IPS-18a (cell line): ENCODE data around the gene ADCY1.

Source experiments
- H3K27ac ChIP-seq: one replicate; pipeline ENCODE4 v1.5.1; 2013; ENCODE audit warnings: low read length
- H3K27me3 ChIP-seq: one replicate; pipeline ENCODE4 v1.6.1; 2013; ENCODE audit warnings: mild to moderate bottlenecking, low read length; ENCODE audit not compliant: control insufficient read depth, insufficient read depth
- H3K36me3 ChIP-seq: one replicate; pipeline ENCODE4 v1.6.1; 2013; ENCODE audit warnings: low read depth, low read length; ENCODE audit not compliant: control insufficient read depth
- H3K4me1 ChIP-seq: one replicate; pipeline ENCODE4 v1.6.1; 2013; ENCODE audit warnings: low read depth, low read length; ENCODE audit not compliant: control insufficient read depth
- H3K4me3 ChIP-seq: one replicate; pipeline ENCODE4 v1.5.1; 2013; ENCODE audit warnings: low read length
- H3K9ac ChIP-seq: one replicate; pipeline ENCODE4 v1.6.1; 2013; ENCODE audit warnings: mild to moderate bottlenecking, low read length, moderate library complexity
- H3K9me3 ChIP-seq: one replicate; pipeline ENCODE4 v1.6.1; 2013; ENCODE audit warnings: low read depth, low read length; ENCODE audit not compliant: control insufficient read depth

The ADCY1 gene

DNA sequence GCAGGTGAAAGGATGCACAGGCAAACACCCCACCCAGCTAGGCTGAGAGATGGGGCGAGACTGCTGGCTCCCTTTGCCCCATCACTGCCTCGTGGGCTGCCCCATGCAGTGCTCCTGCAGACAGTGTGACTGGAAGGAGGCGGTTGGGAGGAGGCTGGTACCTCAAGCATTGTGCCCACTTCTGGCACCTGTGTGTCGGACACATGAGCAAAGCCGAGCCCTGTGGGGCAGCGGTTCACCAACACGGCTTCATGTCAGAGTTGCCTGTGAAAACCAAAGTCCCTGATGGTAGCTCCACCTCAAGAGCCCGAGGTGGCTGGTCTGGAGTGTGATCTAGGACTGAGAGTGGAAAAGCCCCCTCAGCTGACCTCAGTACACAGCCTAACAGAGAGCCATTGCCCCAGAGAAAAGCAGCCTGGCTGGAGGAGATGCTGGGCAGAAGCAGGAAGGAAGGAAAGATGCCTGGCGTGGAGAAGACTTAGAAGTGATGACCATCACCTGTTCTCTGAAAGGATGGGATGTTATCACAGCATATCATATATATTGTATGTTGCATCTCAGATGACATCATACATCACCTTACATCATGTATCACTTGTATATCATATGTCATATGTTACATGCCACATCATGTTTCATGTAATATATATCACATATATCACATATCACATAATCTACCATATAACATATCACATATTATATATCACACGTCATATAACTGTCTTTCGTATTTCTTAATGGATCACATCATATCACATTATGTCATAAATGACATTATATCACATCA lies 75.6 kb downstream of the ADCY1 start:
- H3K4me3 ChIP-seq, result no peak overlapping the region
- no peaks in the 10 kb centered on the region for H3K36me3 ChIP-seq
- H3K27ac ChIP-seq, result no peak overlapping the region
- H3K9me3 ChIP-seq, result no peaks in the 10 kb centered on the region
- H3K9ac ChIP-seq, result no peak overlapping the region
- H3K27me3 ChIP-seq, result no peaks in the 10 kb centered on the region
- H3K4me1 ChIP-seq, result no peaks in the 10 kb centered on the region

DNA sequence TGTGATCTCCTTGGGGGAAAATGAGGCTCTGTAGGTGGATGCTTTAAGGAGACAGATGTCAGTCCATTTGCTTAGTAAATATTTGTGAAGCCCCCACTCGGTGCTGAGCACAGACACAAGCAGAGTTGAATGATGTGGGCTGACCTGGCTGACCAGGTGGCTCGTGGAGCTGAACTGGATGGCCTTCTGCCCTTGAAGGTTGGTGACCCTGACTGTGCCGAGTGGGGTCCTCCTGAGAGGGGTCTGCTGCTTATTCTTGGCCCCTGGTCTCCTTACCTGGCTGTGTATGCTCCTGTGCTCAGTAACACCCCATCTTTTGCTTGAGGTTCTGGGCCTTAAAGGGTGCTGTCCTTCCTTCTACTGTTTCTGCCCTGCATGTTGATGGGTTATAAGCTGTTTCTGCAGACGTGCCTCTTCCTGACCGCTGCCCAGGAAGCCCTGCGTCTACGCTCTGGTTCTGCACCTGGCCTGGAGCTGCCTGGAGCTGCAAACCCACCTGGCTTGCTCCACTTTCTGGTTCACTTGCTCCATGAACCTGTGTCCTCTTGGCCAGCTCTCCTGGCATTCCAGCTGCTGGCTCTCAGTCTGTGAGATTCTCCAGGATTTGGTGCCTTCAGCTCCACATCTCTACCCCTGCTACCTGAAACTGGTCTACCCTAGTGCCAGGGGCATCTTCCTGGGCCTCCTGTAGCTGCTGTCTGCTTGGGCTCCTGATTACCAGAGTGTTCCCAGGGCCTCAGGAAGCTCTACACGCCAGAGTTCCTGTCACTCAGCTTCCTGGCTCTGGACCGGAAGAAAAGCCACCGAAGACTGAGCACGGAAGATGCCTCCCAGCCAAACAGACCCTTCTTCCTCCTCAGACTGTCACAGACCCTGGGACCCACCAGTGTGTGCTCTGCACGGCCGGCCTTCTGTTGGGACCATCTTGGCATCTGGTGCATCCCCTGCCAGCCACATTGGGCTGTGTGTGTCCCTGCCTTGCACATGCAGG lies 76.5 kb downstream of the ADCY1 start:
- no peak overlapping the region for H3K4me3 ChIP-seq
- H3K9ac ChIP-seq, result no peak overlapping the region
- no peaks in the 10 kb centered on the region for H3K36me3 ChIP-seq
- no peaks in the 10 kb centered on the region for H3K9me3 ChIP-seq
- no peak overlapping the region for H3K27ac ChIP-seq
- H3K4me1 ChIP-seq, result no peaks in the 10 kb centered on the region
- no peaks in the 10 kb centered on the region for H3K27me3 ChIP-seq

DNA sequence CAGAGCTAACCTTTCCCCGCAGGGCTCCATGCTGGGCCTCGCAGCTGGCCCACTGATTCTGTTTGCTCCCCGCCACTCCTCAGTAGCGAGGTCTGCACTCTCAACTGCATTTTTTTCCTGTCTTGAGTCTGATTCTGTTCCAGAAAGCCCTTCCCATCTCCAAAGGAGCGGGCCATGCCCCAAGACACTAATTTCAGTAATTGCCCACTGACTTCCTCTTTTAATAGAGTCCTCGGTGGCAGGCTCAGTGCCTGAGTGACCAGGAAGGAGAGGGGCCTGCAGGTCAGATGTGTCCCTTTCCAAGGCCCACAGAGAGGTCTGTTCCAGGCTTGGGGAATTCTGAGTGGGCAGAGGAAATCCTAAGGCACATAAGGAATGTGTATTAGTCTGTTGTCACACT lies 77.4 kb downstream of the ADCY1 start:
- Histone ChIP-seq H3K27ac (no peak overlapping the region), H3K9me3 (no peaks in the 10 kb centered on the region), H3K27me3 (no peaks in the 10 kb centered on the region), H3K36me3 (no peaks in the 10 kb centered on the region), H3K4me1 (no peaks in the 10 kb centered on the region), H3K4me3 (no peak overlapping the region), H3K9ac (no peak overlapping the region)

DNA sequence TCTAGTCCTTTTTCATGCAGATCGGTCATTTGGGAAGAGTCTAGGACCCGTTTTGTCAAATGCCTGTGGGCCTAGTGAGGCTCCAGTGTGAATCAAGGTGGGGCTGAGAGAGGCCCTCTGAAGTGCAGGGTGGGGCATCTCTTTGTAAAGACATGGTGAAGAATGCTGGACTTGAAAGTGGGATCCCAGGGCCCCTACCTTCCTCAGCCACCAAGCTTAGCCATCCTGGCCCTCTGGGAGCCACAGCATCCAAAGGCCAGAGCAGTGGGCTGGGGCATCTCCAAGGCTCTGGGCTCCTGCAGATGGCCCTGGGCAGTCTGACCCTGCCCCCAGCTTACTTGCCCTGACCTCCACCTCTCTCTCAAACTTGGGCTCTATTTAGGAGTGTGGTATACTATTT lies 78.5 kb downstream of the ADCY1 start:
- Histone ChIP-seq H3K27me3 (no peaks in the 10 kb centered on the region), H3K36me3 (no peaks in the 10 kb centered on the region), H3K4me3 (no peak overlapping the region), H3K4me1 (no peaks in the 10 kb centered on the region), H3K9ac (no peak overlapping the region), H3K27ac (no peak overlapping the region), H3K9me3 (no peaks in the 10 kb centered on the region)

DNA sequence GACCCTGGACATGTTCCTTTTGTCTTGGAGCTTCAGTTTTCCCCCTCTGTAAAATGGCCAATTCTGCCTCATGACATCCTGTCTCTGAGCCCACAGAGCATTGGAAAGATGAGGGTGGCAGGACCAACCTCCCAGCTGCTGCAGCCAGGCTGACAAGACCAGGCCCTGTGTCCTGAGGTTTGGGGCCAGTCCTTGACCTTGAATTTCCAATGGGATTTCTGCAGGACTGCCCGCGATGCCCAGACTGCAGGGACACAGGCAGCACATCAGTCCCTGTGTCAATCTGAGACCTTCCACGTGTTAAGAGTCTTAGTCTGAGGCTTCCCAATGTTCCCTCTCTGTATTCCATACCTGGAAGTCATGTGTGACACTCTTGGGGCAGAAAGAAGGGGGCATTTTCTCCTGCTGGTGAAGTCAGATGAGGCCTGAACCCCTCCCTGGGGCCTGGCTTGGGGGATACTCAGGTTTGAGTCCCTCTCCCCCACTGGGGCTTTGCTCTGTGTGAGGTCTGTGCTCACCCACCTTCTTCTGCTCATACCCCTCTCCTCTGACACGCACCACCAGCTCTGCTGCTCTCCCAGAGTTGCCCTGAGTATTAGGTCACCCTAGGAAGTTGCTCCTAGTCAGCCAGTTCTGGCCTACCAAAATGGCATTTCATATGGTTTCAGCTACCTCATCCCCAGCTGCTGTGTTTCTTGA lies 79.2 kb downstream of the ADCY1 start:
- Histone ChIP-seq H3K36me3 (no peaks in the 10 kb centered on the region), H3K9ac (no peak overlapping the region), H3K27me3 (no peaks in the 10 kb centered on the region), H3K4me3 (no peak overlapping the region), H3K4me1 (no peaks in the 10 kb centered on the region), H3K27ac (no peak overlapping the region), H3K9me3 (no peaks in the 10 kb centered on the region)

DNA sequence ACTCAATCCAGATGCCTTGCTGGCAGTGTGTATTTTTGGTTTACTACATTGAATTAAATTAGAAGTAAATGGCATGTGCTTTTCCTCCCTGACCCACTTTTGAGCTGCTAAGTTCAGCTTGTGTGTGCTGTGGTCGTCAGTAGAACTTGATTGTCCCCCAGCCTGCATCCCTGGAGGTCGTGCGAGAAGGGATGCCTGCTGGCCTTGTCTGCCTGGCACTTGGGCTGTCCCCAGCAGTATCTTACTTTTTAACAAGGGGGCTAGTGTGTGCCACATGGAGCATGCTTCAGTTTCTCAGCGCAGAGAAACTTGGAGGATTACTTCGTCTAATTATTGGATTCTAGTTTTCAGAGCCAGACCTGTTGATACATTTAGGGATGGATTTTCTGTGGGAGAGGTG lies 80.2 kb downstream of the ADCY1 start:
- H3K9me3 ChIP-seq, result no peaks in the 10 kb centered on the region

DNA sequence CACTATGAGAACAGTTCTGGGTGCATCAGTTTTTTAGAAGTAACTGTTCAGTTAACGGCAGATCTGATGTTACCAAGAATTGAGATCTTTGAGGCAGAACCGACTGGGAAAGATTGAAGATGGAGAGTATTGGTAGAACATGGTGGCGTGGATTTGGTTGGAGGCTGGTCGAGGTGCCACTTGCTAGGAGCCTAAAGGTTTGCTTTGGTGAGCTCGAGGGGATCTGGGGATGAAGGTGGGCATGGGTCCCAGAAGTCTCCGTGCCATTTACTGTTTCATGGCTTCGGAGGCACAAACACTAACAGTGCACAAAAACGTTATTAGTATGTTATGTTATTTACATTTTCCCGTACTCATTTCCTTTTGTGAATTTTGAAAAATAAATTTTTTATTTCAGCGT lies 81.4 kb downstream of the ADCY1 start:
- H3K9me3 ChIP-seq, result no peaks in the 10 kb centered on the region

More for the DNA sequence above, 80.2 kb downstream of the ADCY1 start:
- Histone ChIP-seq H3K9ac (no peak overlapping the region), H3K27me3 (no peaks in the 10 kb centered on the region), H3K4me3 (no peak overlapping the region), H3K4me1 (no peaks in the 10 kb centered on the region), H3K27ac (no peak overlapping the region), H3K36me3 (no peaks in the 10 kb centered on the region)

DNA sequence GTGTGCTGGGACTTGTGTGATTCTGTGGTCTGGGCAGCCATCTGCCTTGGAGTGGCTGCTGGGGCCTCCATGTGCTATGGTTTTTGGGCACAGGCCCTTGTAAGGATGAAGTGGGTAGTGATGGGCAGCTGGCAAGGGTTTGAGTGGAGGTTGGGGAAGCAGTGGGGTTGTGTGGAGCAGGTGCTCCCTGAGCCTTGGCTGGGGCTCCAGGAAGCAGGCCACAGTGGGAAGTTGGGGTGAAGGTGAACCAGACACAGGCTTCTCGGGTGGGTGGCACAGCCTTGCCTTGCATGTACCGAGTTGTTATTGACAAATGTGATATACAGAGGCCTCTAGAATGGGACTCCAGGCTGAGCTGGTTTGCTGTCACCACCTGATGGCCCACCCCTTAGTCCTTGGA lies 82.3 kb downstream of the ADCY1 start:
- Histone ChIP-seq H3K9me3 (no peaks in the 10 kb centered on the region), H3K36me3 (no peaks in the 10 kb centered on the region), H3K4me3 (no peak overlapping the region), H3K9ac (no peak overlapping the region), H3K27ac (no peak overlapping the region), H3K4me1 (no peaks in the 10 kb centered on the region), H3K27me3 (no peaks in the 10 kb centered on the region)

More for the DNA sequence above, 81.4 kb downstream of the ADCY1 start:
- Histone ChIP-seq H3K4me1 (no peaks in the 10 kb centered on the region), H3K27me3 (no peaks in the 10 kb centered on the region), H3K36me3 (no peaks in the 10 kb centered on the region), H3K9ac (no peak overlapping the region), H3K27ac (no peak overlapping the region), H3K4me3 (no peak overlapping the region)

DNA sequence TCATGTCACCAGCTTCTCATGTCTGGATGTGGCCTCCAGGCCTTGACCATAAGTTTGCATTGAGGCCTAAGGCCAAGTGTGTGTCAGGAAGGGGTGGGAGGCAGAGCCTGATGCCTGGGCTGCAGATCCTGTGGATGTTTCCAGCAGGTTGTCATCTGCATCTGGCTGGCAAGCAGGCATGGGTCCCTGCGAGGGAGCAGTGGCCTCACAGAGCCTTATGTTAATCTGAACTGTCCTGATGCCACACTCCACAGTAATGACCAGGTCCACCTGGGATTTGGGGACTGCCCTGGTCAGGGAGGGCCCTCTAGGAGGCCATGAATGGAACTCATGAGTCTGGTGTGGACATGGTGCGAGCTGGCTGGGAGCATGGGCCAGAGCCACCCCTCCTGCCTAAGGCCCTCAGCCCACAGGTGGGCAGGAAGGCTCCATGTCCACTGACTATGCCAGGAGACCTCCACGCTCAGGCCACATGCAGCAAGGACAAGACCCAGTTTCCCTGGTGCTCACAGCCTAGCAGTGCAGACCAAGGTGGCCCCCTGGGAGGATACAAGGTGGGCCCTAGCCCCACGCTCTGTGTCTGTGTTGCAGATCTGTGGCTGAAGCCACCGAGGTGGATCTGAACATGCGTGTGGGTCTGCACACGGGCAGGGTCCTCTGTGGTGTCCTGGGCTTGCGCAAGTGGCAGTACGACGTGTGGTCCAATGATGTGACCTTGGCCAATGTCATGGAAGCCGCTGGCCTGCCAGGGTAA lies 83.1 kb downstream of the ADCY1 start:
- H3K4me3 ChIP-seq, result no peak overlapping the region
- H3K4me1 ChIP-seq, result no peaks in the 10 kb centered on the region
- H3K36me3 ChIP-seq, result no peaks in the 10 kb centered on the region
- H3K9ac ChIP-seq, result no peak overlapping the region
- H3K27ac ChIP-seq, result no peak overlapping the region
- no peaks in the 10 kb centered on the region for H3K9me3 ChIP-seq
- H3K27me3 ChIP-seq, result no peaks in the 10 kb centered on the region

DNA sequence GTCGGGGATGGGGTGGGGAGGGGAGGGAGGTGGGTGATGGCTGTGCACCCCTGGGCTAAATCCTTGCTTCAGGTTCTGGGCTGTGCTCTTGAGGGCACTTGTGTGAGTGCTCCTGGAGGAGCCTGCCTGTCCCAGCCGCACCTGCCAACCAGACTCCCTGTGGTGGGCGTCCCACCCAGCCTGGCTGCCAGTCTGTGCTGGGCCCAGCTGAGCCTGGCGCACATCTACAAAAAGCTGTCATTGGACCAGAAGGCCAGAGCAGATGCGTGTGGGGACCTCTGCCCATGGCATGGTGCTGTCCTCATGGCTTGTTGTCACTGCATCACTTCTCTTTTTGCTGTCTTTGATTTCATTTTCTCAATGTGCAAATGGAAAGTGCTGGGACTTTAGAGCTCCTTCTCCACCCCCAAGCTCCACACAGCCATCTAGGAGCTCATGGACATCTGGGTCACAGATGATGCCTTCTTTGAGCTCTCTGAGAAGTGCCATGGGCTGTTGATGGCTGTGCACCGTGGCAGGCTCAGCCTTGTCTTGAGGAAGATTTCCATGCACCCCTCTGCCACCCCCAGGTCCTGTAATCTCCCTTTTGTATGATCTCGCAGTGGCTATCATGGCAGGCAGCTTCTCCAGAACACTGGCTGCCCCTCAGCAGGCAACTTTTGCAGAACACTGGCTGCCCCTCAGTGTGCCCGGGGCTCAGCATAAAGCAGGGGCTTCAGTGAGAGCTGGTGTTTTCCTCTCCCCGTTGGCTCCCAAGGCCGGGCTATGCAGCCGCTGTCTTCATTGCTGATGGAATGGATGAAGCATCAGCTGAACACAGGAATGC lies 83.9 kb downstream of the ADCY1 start:
- Histone ChIP-seq H3K4me1 (no peaks in the 10 kb centered on the region), H3K9ac (no peak overlapping the region), H3K36me3 (no peaks in the 10 kb centered on the region), H3K4me3 (no peak overlapping the region), H3K9me3 (no peaks in the 10 kb centered on the region), H3K27ac (no peak overlapping the region), H3K27me3 (no peaks in the 10 kb centered on the region)
